Stimulated activated CD8-positive, alpha-beta memory T cell treated with anti-CD3 and anti-CD28 coated beads, Interleukin-12 subunit alpha, Interleukin-12 subunit beta, amount 100 ng/mL, for 1 hour (primary cell): Measurements from ENCODE around the gene MPPED1.

Source experiments
- DNase-seq: peaks from one replicate; pipeline ENCODE4 v3.0.0-alpha.2; 2020; ENCODE audit warnings: low read depth

The MPPED1 gene, protein sequence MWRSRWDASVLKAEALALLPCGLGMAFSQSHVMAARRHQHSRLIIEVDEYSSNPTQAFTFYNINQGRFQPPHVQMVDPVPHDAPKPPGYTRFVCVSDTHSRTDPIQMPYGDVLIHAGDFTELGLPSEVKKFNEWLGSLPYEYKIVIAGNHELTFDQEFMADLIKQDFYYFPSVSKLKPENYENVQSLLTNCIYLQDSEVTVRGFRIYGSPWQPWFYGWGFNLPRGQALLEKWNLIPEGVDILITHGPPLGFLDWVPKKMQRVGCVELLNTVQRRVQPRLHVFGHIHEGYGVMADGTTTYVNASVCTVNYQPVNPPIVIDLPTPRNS

DNA sequence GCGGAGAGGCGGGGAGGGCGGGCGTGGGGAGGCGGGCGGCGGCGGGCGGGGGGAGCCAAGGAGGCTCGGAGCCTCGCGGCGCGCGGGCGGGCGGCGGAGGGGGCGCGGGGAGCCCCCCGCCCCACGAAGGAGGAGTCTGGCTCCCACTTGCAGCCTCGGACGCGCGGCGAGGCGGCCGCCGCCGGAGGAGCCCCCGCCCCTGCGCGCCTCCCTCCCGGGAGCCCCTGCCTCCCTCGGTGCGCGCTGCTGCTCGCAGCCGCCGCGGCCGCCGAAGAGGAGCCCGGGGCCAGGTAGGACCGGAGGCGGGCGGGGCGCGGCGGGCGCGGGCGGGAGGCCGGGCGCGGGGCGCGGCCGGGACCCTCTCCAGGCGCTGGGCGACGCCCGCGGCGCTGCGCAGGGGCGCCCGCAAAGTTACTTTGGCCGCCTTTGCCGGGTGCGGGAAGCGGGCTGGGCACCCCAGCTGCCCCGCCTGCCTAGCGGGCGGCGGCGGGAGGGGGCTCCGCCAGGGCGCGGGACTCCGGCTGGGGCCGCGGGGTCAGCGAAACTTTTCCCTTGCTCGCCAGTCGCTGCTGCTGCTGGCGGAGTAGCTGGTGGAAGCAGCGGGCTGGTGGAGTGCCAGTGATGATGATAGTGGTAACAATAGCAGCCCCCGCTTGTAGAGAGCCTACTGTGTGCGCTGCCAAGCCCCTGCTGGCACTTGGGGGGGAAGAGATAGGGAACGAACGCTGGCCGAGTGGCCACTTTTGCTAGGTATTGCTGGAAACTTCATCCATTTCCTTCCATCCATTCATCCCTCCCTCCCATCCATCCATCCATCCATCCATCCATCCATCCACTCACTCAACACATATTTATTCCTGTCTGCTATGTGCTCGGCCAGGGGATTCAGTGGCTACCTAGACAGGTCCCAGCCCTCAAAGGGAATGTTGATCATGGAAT is at the start of gene MPPED1:
Gene MPPED1, plus strand, starts transcription at position 146 of the 939 bp plus-strand sequence. CDS start 12,972 bp downstream, outside the sequence.
- DNase-seq: no peak

DNA sequence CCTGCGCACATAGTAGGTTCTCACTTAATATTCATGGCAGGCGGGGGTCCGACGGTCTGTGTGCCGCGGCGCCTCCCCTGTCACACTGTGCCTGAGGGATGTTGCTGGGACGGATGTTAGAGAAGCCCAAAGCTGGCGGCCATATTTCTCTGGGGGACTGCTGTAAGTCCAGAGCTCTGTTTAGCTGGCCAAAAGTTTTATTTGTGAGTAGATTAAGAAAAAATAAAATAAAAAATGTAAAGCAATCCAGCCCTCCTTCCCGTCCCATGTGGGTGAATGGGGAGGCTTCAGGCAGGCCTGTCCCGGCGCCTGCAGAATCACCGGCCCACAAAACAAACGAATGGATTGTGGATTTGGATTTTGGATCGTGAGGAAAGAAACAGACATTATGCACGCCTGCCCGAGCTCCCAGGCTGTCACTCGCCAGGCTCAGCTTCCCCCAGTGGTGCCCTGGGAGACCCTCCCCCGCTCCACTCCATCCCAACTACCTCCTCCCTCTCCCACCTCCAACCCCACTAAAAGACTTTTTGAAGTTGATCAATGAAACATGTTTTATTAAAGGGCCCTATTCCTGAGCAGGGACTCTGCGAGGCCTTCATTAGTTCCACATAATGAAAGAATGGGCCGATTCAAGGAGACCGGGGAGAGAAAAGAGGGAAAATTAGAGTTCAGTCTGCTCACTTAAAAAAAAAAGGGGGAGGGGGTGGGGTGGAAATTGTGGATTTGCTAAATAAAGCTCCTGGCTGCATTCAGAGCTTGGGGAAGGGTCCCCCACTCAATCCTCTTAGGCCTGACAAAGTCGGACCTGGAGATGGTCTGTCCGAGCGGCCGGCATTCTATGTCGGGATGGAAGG is 48.3 kb upstream of the MPPED1 start:
- DNase-seq: no peak

DNA sequence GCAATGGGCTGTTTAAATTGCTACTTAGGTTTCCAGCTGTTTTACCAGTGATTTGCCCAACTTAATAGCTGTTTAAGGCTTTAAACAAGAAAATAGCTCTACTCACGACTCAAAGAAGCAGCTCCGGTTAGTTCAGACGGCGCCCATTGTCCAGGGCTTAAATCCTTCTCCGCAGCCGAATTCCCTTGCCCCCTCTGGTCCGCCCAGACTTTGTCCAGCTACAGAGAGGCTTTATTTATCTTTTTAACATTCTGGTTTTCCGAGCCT is 47.7 kb upstream of the MPPED1 start:
- DNase-seq: no peak

DNA sequence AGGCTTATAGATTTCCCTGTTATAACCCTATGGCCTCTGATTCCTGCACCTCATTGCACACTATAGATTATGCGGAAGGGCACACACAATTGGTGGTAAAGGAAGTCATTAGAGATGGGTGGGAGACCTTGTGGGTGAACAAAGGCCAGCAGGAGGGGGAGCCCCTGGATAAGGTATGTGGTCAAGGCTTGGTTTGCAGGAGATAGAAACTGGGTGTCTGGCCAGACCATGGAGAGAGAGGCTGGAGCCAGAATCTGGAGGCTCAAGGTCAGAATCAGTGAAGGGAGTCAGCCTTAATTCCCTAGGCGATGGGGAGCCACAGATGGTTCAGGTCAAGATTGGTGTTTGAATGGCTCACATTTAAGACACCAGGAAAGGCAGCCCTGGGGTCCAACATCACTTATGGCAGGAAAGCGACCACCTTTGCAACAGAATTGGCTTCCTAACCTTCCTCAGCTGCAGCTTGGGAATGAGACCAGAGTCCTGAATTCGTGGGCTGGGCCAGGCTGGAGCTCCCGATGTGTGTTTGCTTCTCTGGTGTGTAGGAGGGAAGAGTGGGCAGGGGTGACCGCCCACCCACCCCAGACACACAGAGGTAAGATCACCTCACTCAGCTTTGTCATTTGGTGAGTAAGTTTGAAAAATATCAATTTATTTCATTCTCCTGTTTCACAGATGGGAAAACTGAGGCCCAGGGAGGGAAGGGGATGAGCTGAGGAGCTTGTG is 45.9 kb upstream of the MPPED1 start:
- no peak for DNase-seq

DNA sequence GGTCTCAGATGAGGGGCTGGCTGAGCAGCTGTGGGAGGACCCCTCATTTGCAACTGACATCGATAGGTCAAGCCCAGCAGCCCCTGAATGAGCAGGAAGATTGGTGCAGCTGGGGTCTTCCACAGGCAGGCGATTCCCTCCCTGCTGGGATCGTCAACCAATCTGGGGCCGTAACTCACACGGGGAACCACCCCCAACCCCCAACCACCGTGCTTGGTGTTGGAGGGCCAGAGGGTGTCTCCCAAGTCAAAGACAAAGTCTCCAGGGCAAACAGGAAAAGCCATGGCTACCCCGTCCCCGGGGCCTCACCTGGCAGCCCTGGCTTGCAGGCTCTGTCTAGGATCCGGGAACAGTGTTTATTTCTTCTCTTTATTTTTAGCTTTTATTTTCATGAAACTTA is 41.8 kb upstream of the MPPED1 start:
- DNase-seq: no peak

DNA sequence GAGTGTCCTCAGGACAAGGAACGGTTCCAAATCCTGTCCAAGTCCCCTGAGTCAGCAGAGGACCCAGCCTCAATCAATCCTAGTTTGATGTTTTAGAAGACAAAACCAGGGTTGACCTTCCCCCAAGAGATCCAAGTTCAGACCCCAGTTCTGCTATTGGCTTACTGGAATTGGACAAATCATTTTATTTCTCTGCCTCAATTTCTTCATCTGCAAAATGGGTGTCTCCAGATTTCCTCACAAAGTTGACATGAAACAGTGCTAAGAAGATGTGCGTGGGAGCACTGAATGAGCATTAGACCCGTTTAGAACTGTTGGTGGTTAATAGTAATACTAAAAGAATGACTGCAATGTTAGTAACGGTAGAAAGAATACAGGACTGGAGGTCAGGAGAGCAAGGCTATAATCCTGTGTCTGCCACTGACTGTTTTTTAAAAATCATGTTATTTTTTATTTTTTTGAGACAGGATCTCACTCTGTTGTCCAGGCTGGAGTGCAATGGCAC is 35.8 kb upstream of the MPPED1 start:
- DNase-seq: no peak

DNA sequence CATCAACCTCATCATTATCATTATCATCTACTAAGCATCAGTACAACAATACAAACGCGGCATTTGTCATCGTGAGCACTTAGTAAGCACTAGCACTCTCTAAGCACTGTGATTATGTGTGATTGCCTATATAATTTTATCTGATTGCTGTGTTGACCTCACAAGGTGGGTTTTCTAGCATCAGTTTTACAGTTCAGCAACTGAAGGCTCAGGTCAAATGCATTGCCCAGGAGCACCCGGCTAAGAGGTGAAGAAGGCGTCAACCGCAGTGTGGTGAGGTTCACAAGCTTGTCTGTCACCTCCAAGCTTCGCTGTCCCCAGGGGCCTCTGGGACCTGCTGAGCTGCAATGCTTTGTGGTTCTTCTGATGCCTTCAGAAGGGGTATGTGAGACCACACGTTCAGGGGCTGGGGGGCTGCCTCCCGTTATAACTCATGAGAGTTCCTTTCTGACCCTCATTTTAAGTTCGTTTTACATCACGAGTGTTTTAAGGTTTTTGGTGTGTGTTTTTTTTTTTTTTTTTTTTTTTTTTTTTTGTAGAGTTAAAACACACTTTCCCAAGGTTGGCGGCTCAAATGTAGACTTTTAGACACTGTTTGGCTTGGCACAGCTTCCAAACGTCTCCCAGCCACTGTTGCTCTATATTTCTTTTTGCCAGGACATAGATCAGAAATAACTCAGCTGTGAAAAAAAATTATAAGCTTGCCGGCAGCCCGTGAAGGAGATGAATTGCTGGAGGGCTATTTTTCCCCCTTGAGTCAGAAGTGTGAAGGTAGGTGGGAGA is 34.9 kb upstream of the MPPED1 start:
- DNase-seq: peak; percentile 21

DNA sequence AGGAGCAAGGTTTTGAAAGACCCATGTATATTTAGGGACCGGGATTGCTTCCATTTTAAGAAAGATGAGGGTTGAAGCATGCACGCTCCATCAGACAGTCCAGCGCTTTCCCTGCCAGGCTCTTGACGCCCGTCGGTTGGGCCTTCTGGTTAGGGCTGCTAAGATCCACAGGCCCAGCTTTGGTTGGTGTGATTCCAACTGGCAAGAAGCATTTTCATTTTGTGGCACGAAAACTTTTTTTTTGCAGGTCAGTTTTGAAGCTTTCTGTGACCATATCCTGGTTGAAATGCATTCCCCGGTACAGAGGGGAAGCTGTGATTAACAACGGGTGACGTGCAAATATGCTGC is 34.3 kb upstream of the MPPED1 start:
- DNase-seq: no peak

DNA sequence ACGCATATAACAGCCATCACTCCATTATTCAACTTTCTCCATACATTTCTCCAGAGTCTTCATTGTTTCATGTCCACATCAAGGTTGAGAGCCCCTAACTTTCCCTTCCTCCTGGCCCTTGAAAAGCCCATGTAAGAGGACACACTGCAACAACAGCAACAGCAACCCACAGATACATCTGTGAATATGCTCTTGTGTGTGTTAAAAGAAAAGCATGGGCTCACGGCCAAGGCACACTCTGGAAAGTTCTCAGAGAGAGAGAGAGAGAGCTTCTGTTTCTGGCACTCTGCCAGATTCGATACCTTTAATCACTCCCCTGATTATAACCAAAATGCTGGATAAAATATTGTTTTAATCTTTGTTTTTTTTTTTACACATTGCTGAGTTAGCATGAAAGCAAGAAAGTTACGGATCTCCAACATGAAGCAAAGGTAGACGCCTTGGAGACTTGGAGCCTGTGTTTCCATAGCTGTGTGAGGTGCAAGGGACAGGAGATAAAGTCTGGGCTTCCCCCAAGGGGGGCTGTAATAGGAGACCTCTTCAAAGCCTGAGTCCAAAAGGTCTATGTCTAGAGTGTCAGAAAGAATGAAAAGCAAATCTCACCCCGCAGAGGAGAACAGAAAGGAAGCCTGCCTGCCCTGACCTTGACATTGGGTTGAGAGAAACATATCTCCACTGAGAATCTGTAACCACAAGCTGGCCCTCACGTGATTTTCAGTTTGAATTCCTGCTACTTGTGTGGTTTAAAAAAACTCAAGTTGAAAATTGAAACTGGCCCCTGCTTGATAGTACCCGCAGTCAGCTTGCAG is 33.7 kb upstream of the MPPED1 start:
- no peak for DNase-seq

DNA sequence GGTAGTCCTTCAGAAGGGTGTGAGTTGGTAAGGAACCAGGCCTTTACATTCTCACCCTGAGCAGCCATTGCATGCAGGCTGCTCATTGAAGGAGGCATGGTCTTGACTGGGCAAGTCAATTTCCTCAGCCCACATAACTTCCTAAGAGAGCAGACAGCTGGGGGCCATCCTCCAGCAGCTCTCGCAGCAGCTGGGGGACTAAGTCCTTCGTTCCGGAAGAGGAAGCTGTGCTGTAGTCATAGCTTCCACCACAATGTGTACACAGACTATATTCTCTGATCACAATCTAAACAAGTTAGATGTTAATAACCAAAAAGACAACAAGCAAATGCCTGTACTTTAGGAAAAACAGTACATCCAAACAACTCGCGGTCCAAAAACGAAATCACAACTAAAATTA is 30.1 kb upstream of the MPPED1 start:
- no peak for DNase-seq

DNA sequence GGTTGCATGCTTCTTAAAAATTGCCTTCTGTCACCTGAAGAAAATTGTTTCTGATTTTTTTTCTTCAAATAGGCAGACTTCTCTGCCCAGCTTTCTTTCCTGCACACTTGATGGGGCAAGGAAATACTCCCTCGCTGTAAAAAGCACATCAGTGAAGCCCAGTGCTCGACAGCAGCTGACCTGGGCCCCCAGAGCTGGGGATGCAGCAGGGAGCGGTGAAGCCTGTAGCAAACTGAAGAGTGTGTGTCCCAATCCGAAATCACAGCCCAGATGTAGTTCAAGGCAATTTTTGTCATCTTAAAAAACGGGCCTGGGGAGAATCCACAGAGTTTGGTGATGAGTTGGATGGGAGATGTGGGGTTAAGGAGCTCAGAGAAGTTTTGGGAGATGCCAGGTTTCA is 27.0 kb upstream of the MPPED1 start:
- no peak for DNase-seq

DNA sequence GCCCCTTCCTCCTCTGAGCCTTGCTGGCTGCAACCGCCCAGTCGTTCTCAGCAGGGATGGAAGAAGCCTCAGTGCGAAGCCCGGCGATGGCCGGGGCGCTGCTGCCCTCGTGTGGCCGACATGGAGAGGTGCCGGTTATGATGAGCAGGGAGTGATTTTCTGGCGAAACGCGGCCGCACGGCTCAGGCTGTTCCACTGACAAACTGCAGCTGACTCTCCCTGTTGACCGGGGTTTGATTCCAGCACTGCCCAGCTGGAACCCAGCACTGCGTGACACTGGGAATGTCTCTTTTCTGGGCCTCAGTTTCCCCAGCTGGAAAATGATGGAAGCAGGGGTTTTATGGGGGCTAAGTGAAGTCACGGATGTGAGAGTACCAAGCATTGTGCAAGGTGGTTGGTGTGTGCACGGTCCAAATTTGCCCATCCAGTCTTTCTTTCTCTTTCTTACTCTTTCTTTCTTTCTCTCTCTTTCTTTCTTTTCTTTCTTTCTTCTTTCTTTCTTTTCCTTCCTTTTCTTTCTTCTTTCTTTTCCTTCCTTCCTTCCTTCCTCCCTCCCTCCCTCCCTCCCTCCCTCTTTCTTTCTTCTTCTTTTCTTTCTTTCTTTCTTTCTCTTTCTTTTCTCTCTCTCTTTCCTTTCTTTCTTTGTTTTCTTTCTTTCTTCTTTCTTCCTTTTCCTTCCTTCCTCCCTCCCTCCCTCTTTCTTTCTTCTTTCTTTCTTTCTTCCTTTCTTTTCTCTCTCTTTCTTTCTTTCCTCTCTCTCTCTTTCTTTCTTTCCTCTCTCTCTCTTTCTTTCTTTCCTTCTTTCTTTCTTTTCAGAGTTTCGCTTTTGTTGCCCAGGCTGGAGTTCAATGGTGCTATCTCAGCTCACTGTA is 25.8 kb upstream of the MPPED1 start:
- peak; percentile 62 for DNase-seq

DNA sequence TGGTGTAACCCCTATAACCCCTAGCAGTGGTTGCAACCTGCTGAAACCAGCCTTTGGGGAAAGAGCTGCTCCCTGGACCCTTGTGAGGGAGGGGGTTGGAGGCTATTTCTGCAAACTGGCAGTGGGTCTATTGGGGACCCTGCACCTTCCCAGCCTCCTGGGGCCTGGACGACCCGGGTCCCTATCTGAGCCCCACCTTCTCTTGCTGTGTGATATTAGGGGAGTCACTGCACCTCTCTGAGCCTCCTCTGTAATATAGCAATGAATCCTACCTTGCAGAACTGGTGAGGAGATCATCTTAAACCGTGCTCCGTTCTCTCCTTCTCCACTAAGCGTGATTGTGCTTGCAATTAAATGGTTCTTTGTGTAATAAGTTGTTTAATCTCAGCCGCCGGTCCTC is 24.0 kb upstream of the MPPED1 start:
- DNase-seq: no peak

DNA sequence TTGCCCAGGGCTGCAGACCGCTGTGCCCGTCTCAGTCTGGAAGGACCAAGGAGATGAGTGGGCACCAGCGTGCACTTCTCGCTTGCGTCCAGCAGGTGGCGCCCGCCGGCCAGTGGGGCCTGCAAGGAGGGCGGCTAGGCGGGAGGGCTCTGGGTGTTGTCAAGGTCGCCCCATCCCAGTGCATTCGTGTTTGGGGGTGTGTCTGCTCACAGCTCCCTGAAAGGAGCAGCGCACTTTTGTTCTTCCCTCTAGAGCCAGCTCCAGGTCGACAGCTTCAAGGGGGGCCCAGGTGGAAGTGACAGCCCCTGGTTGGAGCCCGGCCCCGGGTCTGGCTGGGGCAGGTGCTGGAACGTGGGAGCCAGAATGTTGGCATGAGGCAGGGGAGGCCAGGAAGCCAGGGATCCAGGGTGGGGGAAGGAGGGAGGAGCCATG is 23.4 kb upstream of the MPPED1 start:
- peak; percentile 61 for DNase-seq

DNA sequence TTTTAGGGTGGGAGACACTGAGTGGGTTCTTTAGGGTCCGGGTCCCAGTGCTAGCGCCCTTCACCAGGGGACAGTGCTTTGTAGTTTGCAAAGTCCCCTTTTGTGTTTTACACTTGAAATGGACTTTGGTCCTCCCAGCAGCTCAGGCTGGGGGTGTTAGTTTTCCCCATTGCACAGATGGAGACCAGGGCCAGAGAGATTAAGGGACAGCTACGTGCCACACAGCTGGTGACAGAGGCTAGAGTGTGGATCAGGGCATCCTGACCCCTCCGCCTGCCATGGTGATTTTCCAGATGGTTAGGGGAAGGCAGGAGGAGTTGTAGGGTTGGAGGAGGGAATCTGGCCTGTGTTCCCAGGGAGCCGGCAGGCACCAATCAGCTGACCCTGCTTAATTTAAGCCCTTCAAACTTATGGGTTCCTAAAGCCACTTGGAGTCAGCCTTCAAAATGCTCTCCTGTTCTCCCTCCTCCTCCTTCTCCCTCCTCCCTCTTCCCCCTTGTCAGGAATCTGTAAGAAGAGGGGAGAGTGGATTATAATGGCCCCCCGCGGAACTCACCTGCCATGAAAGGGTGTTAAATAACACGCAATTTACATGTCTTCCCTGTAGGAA is 22.5 kb upstream of the MPPED1 start:
- no peak for DNase-seq

DNA sequence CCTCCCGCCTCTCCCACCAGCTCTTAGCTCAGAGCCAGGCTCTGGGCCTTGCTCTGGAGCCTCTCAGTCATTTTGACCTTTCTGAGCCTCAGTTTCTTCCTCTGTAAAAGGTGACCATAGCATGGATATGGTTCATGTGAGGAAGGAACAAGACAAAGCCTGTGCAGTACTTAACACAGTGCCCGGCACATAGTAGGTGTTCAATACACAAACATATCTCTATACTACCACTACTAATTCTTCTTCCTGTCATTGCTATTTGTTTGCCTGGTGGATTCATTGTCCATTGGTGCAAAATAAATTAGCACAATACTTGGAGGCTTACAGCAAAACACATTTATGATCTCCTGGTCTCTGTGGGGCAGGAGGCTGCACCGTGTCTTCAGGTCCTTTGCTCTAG is 21.6 kb upstream of the MPPED1 start:
- no peak for DNase-seq

DNA sequence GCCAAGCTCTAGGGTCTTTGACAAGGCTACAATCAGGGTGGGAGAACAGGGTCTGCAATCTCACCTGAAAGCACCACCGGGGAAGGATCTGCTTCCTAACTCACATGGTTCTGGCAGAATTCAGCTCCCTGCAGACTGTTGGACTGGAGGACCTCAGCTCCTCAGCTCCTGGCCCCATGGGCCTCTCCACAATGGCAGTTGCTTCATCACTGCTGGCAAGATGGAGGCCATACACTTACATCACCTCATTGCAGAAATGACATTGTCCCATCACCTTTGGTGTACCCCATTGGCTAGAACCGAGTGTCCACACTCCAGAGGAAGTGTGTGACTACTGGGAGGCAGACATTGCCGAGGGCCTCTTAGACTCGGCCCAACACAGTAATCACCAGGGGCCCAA is 20.9 kb upstream of the MPPED1 start:
- DNase-seq: no peak

DNA sequence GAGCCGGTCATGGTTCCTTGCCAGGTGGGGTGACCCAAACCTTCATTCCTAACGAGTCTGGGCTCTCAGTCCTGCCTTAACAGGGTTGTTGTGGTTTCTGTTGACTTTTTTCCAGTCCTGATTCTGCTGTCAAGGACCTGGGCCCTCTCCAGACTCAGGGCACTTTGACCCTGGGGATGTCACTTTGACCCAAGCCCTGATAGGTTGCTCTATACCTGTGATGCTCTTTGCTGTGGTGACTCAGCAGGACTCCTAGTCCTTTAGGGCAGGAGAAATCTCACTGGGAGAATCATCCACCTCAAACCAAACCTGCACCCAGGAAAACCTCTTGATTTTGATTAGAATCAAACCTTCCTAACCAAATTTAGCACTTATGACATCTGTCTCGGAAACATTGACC is 20.5 kb upstream of the MPPED1 start:
- DNase-seq: no peak
